Measurements from ENCODE around the gene TFB1M. TPM values are rescaled to one million over a fixed set of nuclear protein-coding genes. Genes with fewer than 3 reads are reported as not detected.

TFB1M gene
- total RNA-seq, 1 donor from 2014 or later = 25.4 TPM

- H3K4me1 Mint-ChIP-seq (ENCODE audit: unreplicated experiment) = no peaks in the 10 kb centered on the region
- no peak overlapping the region for H3K27ac Mint-ChIP-seq
- no peaks in the 10 kb centered on the region for H3K27me3 Mint-ChIP-seq
- DNase-seq (ENCODE audit: extremely low spot score, unreplicated experiment) = no peak
- H3K9me3 Mint-ChIP-seq = peaks cover 6% of the 10 kb centered on the region
- no peak for TF ChIP-seq CTCF (conservative IDR thresholded peaks at IDR 0.05)
- no peak overlapping the region for H3K4me3 Mint-ChIP-seq
- no peaks in the 10 kb centered on the region for H3K36me3 Mint-ChIP-seq
These were observed 37.2 kb upstream of the TFB1M start for GRCh38 chr6:155351273-155352129.

GRCh38 chr6:155349956-155350355 lies 35.7 kb upstream of the TFB1M start:
- DNase-seq (ENCODE audit: extremely low spot score, unreplicated experiment) = no peak
- no peak for TF ChIP-seq CTCF (conservative IDR thresholded peaks at IDR 0.05)
- H3K27ac Mint-ChIP-seq = no peak overlapping the region

GRCh38 chr6:155349129-155349528 lies 34.8 kb upstream of the TFB1M start:
- no peak overlapping the region for H3K4me3 Mint-ChIP-seq
- no peaks in the 10 kb centered on the region for H3K27me3 Mint-ChIP-seq
- no peak for DNase-seq (ENCODE audit: extremely low spot score, unreplicated experiment)
- no peak overlapping the region for H3K27ac Mint-ChIP-seq
- no peaks in the 10 kb centered on the region for H3K4me1 Mint-ChIP-seq (ENCODE audit: unreplicated experiment)
- no peak for TF ChIP-seq CTCF (conservative IDR thresholded peaks at IDR 0.05)
- H3K36me3 Mint-ChIP-seq = no peaks in the 10 kb centered on the region
- peaks cover under 1% of the 10 kb centered on the region for H3K9me3 Mint-ChIP-seq

More at GRCh38 chr6:155349956-155350355, 35.7 kb upstream of the TFB1M start:
- Mint-ChIP-seq H3K27me3 (no peaks in the 10 kb centered on the region), H3K36me3 (no peaks in the 10 kb centered on the region), H3K9me3 (peaks cover 6% of the 10 kb centered on the region), H3K4me1 (ENCODE audit: unreplicated experiment) (no peaks in the 10 kb centered on the region), H3K4me3 (no peak overlapping the region)

GRCh38 chr6:155347800-155348199 lies 33.5 kb upstream of the TFB1M start:
- Mint-ChIP-seq H3K9me3 (no peaks in the 10 kb centered on the region), H3K27me3 (no peaks in the 10 kb centered on the region), H3K4me1 (ENCODE audit: unreplicated experiment) (no peaks in the 10 kb centered on the region), H3K36me3 (no peaks in the 10 kb centered on the region), H3K27ac (no peak overlapping the region), H3K4me3 (no peak overlapping the region)
- no peak for DNase-seq (ENCODE audit: extremely low spot score, unreplicated experiment)
- no peak for TF ChIP-seq CTCF (conservative IDR thresholded peaks at IDR 0.05)

GRCh38 chr6:155346957-155347356 lies 32.7 kb upstream of the TFB1M start:
- Mint-ChIP-seq H3K4me1 (ENCODE audit: unreplicated experiment) (no peaks in the 10 kb centered on the region), H3K27me3 (no peaks in the 10 kb centered on the region)
- DNase-seq (ENCODE audit: extremely low spot score, unreplicated experiment) = no peak

More at GRCh38 chr6:155346957-155347356, 32.7 kb upstream of the TFB1M start:
- TF ChIP-seq CTCF (conservative IDR thresholded peaks at IDR 0.05) = no peak
- H3K9me3 Mint-ChIP-seq = no peaks in the 10 kb centered on the region
- no peak overlapping the region for H3K27ac Mint-ChIP-seq
- H3K36me3 Mint-ChIP-seq = no peaks in the 10 kb centered on the region
- H3K4me3 Mint-ChIP-seq = no peak overlapping the region

All from type B pancreatic cell (in vitro differentiated cells).